GM18499 (cell line): ENCODE data around the gene ASPSCR1.
"Not testable (repeated sequence)": the region's sequence is repeated elsewhere in the genome, so short reads cannot be mapped to it uniquely, and the experiment has no call there.

Experiments
- ATAC-seq: cut with Tn5 transposase; IDR thresholded peaks from one replicate; pipeline ENCODE4 v1.9.1; 2021; ENCODE audit warnings: moderate number of reproducible peaks; ENCODE audit not compliant: insufficient read depth, unreplicated experiment

ASPSCR1 gene

GRCh38 chr17:82035956-82036633 is 58.7 kb downstream of the ASPSCR1 start:
- no peak for ATAC-seq

- ATAC-seq, result no peak
Observed at GRCh38 chr17:82036634-82037091, 59.2 kb downstream of the ASPSCR1 start.

GRCh38 chr17:82037092-82037888 is 59.9 kb downstream of the ASPSCR1 start, which contains the start of gene DCXR:
Gene DCXR, minus strand, starts transcription at chr17:82037697. Its CDS starts 15 bp downstream, at chr17:82037682.
- peak; percentile 51 for ATAC-seq

- ATAC-seq, result no peak
Observed at GRCh38 chr17:82037889-82038195, 60.4 kb downstream of the ASPSCR1 start.

- not testable (repeated sequence) for ATAC-seq
Observed at GRCh38 chr17:82038796-82039409, 61.5 kb downstream of the ASPSCR1 start.

GRCh38 chr17:82039695-82040299 is 62.4 kb downstream of the ASPSCR1 start:
- no peak for ATAC-seq

GRCh38 chr17:82041144-82041814 is 63.9 kb downstream of the ASPSCR1 start:
- ATAC-seq, result no peak

- ATAC-seq, result no peak
Observed at GRCh38 chr17:82042649-82043048, 65.2 kb downstream of the ASPSCR1 start.

GRCh38 chr17:82043507-82043906 is 66.1 kb downstream of the ASPSCR1 start:
- ATAC-seq, result no peak

GRCh38 chr17:82045936-82046484 is 68.6 kb downstream of the ASPSCR1 start:
- no peak for ATAC-seq

GRCh38 chr17:82046903-82047302 is 69.5 kb downstream of the ASPSCR1 start:
- ATAC-seq, result no peak

GRCh38 chr17:82047379-82047778 is 70.0 kb downstream of the ASPSCR1 start:
- ATAC-seq, result no peak

- no peak for ATAC-seq
Observed at GRCh38 chr17:82047914-82048570, 70.6 kb downstream of the ASPSCR1 start.

- ATAC-seq, result no peak
Observed at GRCh38 chr17:82048571-82048971, 71.1 kb downstream of the ASPSCR1 start.

- no peak for ATAC-seq
Observed at GRCh38 chr17:82049106-82049505, 71.7 kb downstream of the ASPSCR1 start.

- no peak for ATAC-seq
Observed at GRCh38 chr17:82049521-82049971, 72.1 kb downstream of the ASPSCR1 start.

- no peak for ATAC-seq
Observed at GRCh38 chr17:82050152-82050760, 72.8 kb downstream of the ASPSCR1 start.

- no peak for ATAC-seq
Observed at GRCh38 chr17:82050761-82051641, 73.6 kb downstream of the ASPSCR1 start.
